ENCODE measurements around the gene PRR5L. TPM values are rescaled to one million over a fixed set of nuclear protein-coding genes. Genes with fewer than 3 reads are reported as not detected.
A peak's percentile ranks its signal among the peaks of the same experiment; 100 is the strongest.

The PRR5L gene
- total and polyA plus RNA-seq, 2 experiments from 2014 or later = 3.1 to 7.5 TPM

DNA sequence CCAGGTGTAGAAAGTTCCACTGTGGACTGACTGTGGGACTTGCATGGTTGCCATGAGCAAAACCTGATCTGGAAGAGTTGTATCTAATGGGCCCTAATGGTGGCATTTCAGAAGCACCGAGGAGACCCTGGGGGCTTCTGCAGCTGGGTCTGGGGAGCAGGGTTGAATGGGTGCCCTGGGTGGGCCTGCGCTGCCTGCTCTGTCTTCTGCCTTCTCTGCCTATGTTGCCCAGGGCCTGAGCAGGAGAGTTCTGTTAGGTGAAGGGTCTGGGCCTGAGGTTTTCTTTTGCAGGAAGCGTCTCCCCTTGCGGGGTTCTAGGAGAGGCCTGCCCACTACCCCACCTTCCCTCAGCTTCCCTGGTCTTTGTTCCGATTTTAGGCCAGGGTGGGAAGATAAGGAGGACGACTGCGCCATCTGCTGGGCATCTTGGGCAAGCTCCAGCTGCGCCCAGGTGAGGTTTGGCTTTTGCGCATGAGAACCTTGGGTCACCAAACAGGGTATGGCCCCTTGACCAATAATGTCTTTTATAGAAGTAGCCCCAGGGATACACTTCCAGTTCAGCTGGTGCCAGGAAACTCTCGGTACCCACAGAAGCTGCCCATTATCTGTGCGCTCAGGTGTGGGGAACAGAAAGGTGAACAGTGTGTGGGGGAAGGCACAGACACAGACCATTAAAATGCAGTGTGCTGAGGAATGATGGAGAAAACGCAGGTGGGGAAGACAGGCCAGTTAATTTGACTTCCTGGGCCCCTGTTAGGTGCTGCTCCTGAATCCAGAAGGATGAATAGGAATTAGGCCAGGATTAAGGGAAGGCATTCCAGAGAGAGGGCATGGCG is 30.1 kb upstream of the PRR5L start:
- no peaks in the 10 kb centered on the region for H3K9me2 ChIP-seq (replicated peaks; ENCODE audit: insufficient read depth)
- TF ChIP-seq, protein P1, sequence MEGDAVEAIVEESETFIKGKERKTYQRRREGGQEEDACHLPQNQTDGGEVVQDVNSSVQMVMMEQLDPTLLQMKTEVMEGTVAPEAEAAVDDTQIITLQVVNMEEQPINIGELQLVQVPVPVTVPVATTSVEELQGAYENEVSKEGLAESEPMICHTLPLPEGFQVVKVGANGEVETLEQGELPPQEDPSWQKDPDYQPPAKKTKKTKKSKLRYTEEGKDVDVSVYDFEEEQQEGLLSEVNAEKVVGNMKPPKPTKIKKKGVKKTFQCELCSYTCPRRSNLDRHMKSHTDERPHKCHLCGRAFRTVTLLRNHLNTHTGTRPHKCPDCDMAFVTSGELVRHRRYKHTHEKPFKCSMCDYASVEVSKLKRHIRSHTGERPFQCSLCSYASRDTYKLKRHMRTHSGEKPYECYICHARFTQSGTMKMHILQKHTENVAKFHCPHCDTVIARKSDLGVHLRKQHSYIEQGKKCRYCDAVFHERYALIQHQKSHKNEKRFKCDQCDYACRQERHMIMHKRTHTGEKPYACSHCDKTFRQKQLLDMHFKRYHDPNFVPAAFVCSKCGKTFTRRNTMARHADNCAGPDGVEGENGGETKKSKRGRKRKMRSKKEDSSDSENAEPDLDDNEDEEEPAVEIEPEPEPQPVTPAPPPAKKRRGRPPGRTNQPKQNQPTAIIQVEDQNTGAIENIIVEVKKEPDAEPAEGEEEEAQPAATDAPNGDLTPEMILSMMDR (IDR thresholded peaks at IDR 0.05; ENCODE audit: poor library complexity) = peak; percentile 89
- TF ChIP-seq EZH2 (IDR thresholded peaks at IDR 0.05; ENCODE audit: borderline replicate concordance) (no peak), EZH2phosphoT487 (IDR thresholded peaks at IDR 0.05; ENCODE audit: low read depth, severe bottlenecking, unreplicated experiment) (no peak)
- H3K27me3 ChIP-seq = peaks cover 3% of the 10 kb centered on the region
- 35% methylated on average over 13 of the region's 13 CpGs for WGBS (ENCODE audit: low lambda C conversion rate, missing lambda C conversion rate)
- no peaks in the 10 kb centered on the region for H3K4me1 ChIP-seq (ENCODE audit: insufficient read depth)
- H2AFZ ChIP-seq = no peak overlapping the region
- no peak overlapping the region for H3K27ac ChIP-seq
- H3K9me3 ChIP-seq (ENCODE audit: low read depth) = no peaks in the 10 kb centered on the region
- H3K36me3 ChIP-seq (replicated peaks; ENCODE audit: insufficient read depth, low read depth) = no peaks in the 10 kb centered on the region
- H3K4me3 ChIP-seq = no peak overlapping the region
- no peaks in the 10 kb centered on the region for H4K20me1 ChIP-seq (ENCODE audit: insufficient read depth, poor library complexity, severe bottlenecking)
- H3K79me2 ChIP-seq = no peaks in the 10 kb centered on the region
- DNase-seq (ENCODE audit: low spot score) = peak; percentile 70
- no peak overlapping the region for H3K4me2 ChIP-seq

DNA sequence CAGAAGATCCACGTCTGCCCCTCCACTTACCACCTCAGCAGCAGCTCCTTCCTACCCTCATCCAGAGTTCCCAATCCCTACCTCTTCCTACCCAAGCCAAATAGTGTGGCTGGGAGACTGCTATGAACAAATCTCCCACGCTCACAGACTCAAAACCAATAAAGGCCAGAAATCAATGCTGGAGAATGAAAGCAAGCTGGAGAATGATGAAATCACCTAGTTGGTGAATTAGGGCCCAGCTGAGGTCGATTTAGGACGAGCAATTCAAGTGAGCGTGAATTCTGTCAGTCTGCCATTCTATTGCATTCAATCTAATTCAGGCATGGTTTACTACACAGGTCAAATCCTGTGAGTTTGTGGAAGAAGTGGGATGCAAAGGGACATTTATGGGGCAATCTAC is 29.3 kb upstream of the PRR5L start:
- WGBS (ENCODE audit: low lambda C conversion rate, missing lambda C conversion rate) = 63% methylated on average over 5 of the region's 5 CpGs
- H3K4me1 ChIP-seq (ENCODE audit: insufficient read depth) = no peaks in the 10 kb centered on the region
- H4K20me1 ChIP-seq (ENCODE audit: insufficient read depth, poor library complexity, severe bottlenecking) = no peaks in the 10 kb centered on the region
- H2AFZ ChIP-seq = no peak overlapping the region
- no peak for DNase-seq (ENCODE audit: low spot score)
- H3K9me2 ChIP-seq (replicated peaks; ENCODE audit: insufficient read depth) = no peaks in the 10 kb centered on the region
- H3K27ac ChIP-seq = no peak overlapping the region
- H3K4me2 ChIP-seq = no peak overlapping the region
- TF ChIP-seq, protein P1 (IDR thresholded peaks at IDR 0.05; ENCODE audit: poor library complexity) = no peak
- TF ChIP-seq EZH2 (IDR thresholded peaks at IDR 0.05; ENCODE audit: borderline replicate concordance) (no peak), EZH2phosphoT487 (IDR thresholded peaks at IDR 0.05; ENCODE audit: low read depth, severe bottlenecking, unreplicated experiment) (no peak)
- peaks cover 3% of the 10 kb centered on the region for H3K27me3 ChIP-seq
- no peaks in the 10 kb centered on the region for H3K36me3 ChIP-seq (replicated peaks; ENCODE audit: insufficient read depth, low read depth)
- H3K4me3 ChIP-seq = no peak overlapping the region
- H3K9me3 ChIP-seq (ENCODE audit: low read depth) = no peaks in the 10 kb centered on the region
- H3K79me2 ChIP-seq = no peaks in the 10 kb centered on the region

DNA sequence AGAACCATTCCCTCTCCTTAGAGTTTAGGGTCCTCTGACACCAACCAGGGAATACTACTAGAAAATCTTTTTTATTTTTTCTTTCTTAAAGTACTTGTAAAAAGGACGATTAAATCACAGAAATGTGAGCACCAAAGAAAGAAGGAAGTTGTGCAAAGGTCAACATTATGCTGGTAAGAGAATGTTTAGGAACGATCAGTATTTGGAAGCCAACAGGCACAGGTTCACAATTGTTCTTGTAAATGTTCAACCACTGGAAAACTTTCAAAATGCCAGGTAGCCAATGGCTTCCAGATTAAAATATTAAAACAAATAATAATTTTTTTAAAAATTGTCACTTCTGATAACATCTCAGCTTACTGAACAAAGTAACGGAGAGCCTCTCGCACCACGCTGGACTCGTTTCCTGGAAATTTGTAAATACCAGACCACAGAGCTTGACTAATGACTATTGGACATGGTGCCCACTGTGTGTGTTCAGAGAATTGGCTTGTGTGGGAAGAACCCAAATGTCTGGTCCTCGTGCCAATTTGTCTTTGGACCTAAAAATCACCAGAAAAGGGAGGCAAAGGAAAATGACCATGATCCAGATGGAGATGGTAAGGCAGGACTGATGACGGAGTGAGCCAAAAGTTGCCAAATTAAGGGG is 27.6 kb upstream of the PRR5L start:
- Histone ChIP-seq H3K36me3 (replicated peaks; ENCODE audit: insufficient read depth, low read depth) (no peaks in the 10 kb centered on the region), H3K9me2 (replicated peaks; ENCODE audit: insufficient read depth) (no peaks in the 10 kb centered on the region), H3K27ac (no peak overlapping the region), H4K20me1 (ENCODE audit: insufficient read depth, poor library complexity, severe bottlenecking) (no peaks in the 10 kb centered on the region), H2AFZ (no peak overlapping the region), H3K4me1 (ENCODE audit: insufficient read depth) (no peaks in the 10 kb centered on the region), H3K79me2 (no peaks in the 10 kb centered on the region), H3K27me3 (no peaks in the 10 kb centered on the region), H3K9me3 (ENCODE audit: low read depth) (no peaks in the 10 kb centered on the region), H3K4me3 (no peak overlapping the region), H3K4me2 (no peak overlapping the region)
- DNase-seq (ENCODE audit: low spot score) = no peak
- no peak for TF ChIP-seq EZH2 (IDR thresholded peaks at IDR 0.05; ENCODE audit: borderline replicate concordance)
- TF ChIP-seq, protein P1 (IDR thresholded peaks at IDR 0.05; ENCODE audit: poor library complexity) = no peak
- TF ChIP-seq EZH2phosphoT487 (IDR thresholded peaks at IDR 0.05; ENCODE audit: low read depth, severe bottlenecking, unreplicated experiment) = no peak
- WGBS (ENCODE audit: low lambda C conversion rate, missing lambda C conversion rate) = 75% methylated on average over 8 of the region's 8 CpGs
